ENCODE data around the gene MIER1.

Gene MIER1

DNA sequence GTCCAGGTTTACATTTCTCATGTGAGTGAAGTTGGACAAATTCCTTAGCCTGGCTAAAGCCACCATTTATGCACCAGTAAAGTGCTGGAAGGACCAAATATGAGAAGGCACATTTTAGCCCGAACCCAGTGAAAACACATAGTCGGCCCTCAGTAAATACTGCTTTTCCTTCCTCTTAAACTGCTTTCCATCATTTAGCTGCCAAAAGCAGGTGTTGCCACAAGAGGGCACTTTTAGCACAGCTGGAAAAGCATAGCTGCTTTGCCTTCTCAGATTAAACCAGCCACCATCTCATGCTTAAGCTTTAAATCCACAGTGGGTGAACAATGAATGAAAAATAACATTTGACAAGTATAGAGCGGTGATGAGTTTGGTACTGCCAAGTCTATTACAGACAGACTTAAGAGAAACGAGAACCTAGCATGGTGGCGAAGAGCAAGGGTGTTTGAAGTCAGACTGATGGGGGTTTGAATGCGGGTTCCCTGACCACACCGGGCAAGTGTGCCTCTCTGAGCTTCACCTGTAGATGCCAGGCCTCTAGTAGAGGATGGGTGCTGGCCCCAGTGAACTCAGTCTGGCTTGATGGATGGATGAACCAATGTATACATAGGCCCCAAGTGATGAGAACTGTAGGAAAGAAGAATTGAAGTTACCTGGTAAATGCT, 71.4 kb downstream of the MIER1 start:
- WGBS, 2 experiments (ENCODE audit: insufficient coverage in 2 of 2): 81 to 82% methylated on average over 7 of the region's 7 CpGs
- no peak overlapping the region for H3K4me3 ChIP-seq (ENCODE audit: extremely low read depth, insufficient read depth, low read length, poor library complexity, severe bottlenecking)
- H3K4me1 ChIP-seq (ENCODE audit: control insufficient read depth, insufficient read depth, low read length, poor library complexity, severe bottlenecking): no peaks in the 10 kb centered on the region
- no peak overlapping the region for H3K27ac ChIP-seq (ENCODE audit: low read depth, low read length, severe bottlenecking)
- H3K9me3 ChIP-seq (ENCODE audit: control insufficient read depth, low read length): no peaks in the 10 kb centered on the region
- peaks cover 12% of the 10 kb centered on the region for H3K36me3 ChIP-seq (ENCODE audit: control insufficient read depth, insufficient read depth, low read length)

DNA sequence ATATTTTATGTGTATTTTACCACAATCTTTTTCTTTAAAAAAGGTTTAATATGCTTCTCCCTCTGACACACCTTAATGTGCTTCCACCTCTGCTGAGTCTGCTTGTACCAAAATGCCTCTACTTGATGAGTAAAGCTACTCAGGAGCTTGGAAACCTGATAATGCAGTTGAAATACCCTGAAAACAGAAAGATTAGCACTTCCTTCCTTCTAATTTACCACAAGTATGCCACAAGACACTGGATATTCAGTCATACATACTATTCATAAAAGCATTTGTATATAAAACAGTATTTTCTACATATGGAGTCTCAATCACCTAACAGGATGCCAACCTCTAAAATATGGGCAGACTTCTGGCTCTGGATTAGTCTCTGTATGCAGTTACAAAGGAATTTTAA, 74.2 kb downstream of the MIER1 start:
- Histone ChIP-seq H3K4me3 (ENCODE audit: extremely low read depth, insufficient read depth, low read length, poor library complexity, severe bottlenecking) (no peak overlapping the region), H3K27ac (ENCODE audit: low read depth, low read length, severe bottlenecking) (no peak overlapping the region), H3K36me3 (ENCODE audit: control insufficient read depth, insufficient read depth, low read length) (peaks cover 19% of the 10 kb centered on the region), H3K9me3 (ENCODE audit: control insufficient read depth, low read length) (no peaks in the 10 kb centered on the region), H3K4me1 (ENCODE audit: control insufficient read depth, insufficient read depth, low read length, poor library complexity, severe bottlenecking) (peaks cover 3% of the 10 kb centered on the region)

DNA sequence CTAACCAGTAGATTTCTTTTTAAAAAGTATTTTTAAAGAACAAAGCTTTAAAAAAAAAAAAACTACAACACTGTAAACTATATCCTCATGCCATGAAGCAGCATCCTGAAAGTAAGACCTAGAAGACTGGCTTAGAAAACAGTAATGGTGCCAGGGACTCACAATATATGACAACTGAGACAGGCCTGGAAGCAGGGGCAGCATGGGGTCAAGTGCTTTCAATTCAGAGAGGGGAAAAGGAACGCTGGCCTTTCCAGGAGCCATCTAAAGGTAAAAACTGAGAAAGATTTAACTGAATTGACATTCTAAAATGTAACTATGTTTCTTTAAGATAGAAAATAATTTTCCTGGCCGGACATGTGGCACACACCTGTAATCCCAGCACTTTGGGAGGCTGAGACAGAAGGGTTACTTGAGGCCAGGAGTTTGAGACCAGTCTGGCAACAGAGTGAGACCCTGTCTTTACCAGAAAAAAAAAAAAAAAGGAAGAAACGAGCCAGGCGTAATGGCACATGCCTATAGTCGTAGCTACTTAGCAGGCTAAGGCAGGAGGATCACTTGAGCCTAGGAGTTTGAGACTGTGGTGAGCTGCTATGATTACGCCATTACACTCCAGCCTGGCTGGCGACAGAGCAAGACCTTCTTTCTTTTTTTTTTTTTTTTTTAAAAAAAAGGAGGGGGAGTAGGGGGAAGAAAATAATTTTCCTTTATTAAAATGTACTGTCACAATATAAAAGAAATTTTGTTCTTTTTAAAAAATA, 75.0 kb downstream of the MIER1 start:
- Histone ChIP-seq H3K9me3 (ENCODE audit: control insufficient read depth, low read length) (no peaks in the 10 kb centered on the region), H3K4me3 (ENCODE audit: extremely low read depth, insufficient read depth, low read length, poor library complexity, severe bottlenecking) (no peak overlapping the region), H3K36me3 (ENCODE audit: control insufficient read depth, insufficient read depth, low read length) (peaks cover 26% of the 10 kb centered on the region), H3K4me1 (ENCODE audit: control insufficient read depth, insufficient read depth, low read length, poor library complexity, severe bottlenecking) (peaks cover 3% of the 10 kb centered on the region), H3K27ac (ENCODE audit: low read depth, low read length, severe bottlenecking) (no peak overlapping the region)
- WGBS, 2 experiments (ENCODE audit: insufficient coverage in 2 of 2): 82 to 94% methylated on average over 3 of the region's 7 CpGs

DNA sequence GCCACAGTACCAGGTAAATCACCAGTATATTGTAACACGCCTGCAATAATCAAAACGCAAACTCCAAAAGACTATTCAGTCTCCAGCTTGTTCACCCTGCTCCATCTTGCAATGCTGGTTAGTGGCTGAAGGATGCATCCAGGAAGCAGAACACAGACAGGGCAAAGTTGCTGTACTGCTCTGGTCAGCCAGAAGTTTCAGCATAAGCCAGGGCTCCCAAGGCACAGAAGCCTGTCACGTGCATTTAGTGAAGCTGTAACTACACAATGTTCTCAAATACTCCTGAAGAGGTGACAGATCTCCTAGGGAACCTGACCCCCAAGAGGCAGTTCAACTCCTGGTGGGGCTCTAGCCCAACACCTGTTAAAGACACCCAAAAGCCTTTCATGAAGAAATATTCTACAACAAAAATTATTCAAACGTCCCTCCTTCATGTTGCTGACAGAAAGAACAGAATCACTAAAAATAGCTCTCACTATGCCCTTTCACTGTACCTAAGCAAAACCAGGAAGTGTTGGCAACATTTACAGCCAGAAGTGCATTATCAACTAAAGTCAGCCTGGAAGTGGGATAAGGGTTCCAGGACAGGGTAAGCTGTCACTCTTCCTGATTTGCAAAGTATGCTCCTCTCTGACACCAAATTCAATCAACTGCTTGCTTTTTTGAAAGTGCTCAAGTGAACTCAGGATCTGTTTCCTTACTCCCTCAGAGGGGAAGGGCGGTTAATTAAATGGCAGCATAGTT, 77.1 kb downstream of the MIER1 start:
- 88 to 100% methylated on average over 1 to 4 of the region's 5 CpGs for WGBS, 2 experiments (ENCODE audit: insufficient coverage in 2 of 2)
- Histone ChIP-seq H3K27ac (ENCODE audit: low read depth, low read length, severe bottlenecking) (no peak overlapping the region), H3K36me3 (ENCODE audit: control insufficient read depth, insufficient read depth, low read length) (peaks cover 31% of the 10 kb centered on the region), H3K4me1 (ENCODE audit: control insufficient read depth, insufficient read depth, low read length, poor library complexity, severe bottlenecking) (peaks cover 3% of the 10 kb centered on the region), H3K4me3 (ENCODE audit: extremely low read depth, insufficient read depth, low read length, poor library complexity, severe bottlenecking) (no peak overlapping the region), H3K9me3 (ENCODE audit: control insufficient read depth, low read length) (no peaks in the 10 kb centered on the region)

DNA sequence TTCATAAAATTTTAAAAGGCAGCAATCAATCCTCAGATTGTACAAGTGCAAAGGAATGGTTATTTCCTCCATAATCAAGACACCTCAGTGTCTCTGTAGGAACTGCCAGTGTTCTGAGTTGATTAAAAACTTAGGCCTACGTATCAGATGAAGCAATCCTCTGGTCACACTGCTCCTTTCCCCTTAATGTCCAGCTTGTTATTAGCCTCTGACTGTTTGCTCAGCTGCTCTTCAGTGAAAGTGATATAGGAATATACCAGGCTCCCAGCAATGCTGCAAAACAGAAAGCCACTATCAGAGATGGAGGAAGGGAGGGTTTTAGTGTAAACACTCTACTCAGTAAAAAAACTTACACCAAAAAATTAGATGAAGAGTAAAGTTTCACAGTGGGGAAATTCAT, 79.4 kb downstream of the MIER1 start:
- Histone ChIP-seq H3K9me3 (ENCODE audit: control insufficient read depth, low read length) (no peaks in the 10 kb centered on the region), H3K36me3 (ENCODE audit: control insufficient read depth, insufficient read depth, low read length) (peaks cover 24% of the 10 kb centered on the region), H3K4me3 (ENCODE audit: extremely low read depth, insufficient read depth, low read length, poor library complexity, severe bottlenecking) (no peak overlapping the region), H3K4me1 (ENCODE audit: control insufficient read depth, insufficient read depth, low read length, poor library complexity, severe bottlenecking) (peaks cover 3% of the 10 kb centered on the region), H3K27ac (ENCODE audit: low read depth, low read length, severe bottlenecking) (no peak overlapping the region)
- WGBS, 2 experiments (ENCODE audit: insufficient coverage in 2 of 2): 100% methylated on average over 1 of the region's 1 CpG; no CpG with 5 or more reads in 1 of the 2 experiments

DNA sequence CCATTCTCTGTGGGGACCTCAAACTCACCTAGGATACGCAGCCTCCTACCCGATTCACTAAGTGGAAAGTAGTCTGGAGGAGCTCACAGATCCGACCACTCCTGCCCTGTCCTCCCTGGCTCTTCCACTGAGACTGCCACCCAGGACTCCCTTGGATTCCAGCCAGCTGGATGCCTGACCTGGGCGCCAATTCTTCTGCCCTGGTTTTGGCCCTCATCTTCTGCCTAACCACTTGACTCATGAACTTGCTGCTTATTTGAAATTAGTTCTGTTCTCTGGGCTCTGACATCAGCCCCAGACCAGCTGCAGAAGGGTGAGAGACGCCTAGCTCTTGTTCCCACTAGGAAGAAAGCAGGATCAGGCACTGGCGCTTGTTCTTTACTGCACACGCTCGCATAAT, 80.3 kb downstream of the MIER1 start:
- 75 to 84% methylated on average over 5 to 8 of the region's 8 CpGs for WGBS, 2 experiments (ENCODE audit: insufficient coverage in 2 of 2)
- H3K9me3 ChIP-seq (ENCODE audit: control insufficient read depth, low read length): no peaks in the 10 kb centered on the region
- peaks cover 3% of the 10 kb centered on the region for H3K4me1 ChIP-seq (ENCODE audit: control insufficient read depth, insufficient read depth, low read length, poor library complexity, severe bottlenecking)
- no peak overlapping the region for H3K4me3 ChIP-seq (ENCODE audit: extremely low read depth, insufficient read depth, low read length, poor library complexity, severe bottlenecking)
- no peak overlapping the region for H3K27ac ChIP-seq (ENCODE audit: low read depth, low read length, severe bottlenecking)
- peaks cover 31% of the 10 kb centered on the region for H3K36me3 ChIP-seq (ENCODE audit: control insufficient read depth, insufficient read depth, low read length)

DNA sequence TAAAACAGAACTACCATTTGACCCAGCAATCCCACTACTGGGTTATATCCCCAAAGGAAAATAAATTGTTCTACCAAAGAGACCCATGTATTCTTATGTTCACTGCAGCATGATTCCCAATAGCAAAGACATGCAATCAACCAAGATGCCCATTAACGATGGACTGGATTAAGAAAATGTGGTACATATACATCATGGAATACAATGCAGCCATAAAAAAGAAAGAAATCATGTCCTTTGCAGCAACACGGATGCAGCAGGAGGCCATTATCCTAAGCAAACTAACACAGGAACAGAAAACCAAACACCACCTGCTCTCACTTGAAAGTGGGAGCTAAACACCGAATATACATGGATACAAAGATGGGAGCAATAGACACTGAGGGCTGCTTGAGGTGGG, 85.0 kb downstream of the MIER1 start:
- peaks cover 40% of the 10 kb centered on the region for H3K36me3 ChIP-seq (ENCODE audit: control insufficient read depth, insufficient read depth, low read length)
- WGBS, 2 experiments (ENCODE audit: insufficient coverage in 2 of 2): no CpG with 5 or more reads among the region's 3 CpGs

DNA sequence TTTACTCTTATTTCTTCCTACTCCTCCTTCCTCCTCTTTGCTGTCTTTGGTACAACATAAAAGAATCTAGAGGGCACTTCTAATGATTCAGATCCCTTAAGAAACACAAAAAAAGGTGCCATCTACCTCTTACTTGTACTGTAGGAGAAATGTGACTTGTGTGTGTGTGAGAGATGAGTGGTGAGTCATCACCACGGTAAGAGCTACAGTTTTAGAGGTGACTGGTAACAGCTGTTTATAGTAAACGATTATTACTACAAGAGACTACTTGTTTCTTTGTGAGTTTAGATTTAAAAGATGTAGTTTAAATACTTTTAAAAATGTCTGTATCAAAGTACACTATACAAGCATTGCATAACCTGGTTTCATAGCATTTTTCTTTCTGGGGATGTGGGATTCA, 88.8 kb downstream of the MIER1 start:
- Histone ChIP-seq H3K36me3 (ENCODE audit: control insufficient read depth, insufficient read depth, low read length) (peaks cover 39% of the 10 kb centered on the region), H3K4me3 (ENCODE audit: extremely low read depth, insufficient read depth, low read length, poor library complexity, severe bottlenecking) (no peak overlapping the region), H3K27ac (ENCODE audit: low read depth, low read length, severe bottlenecking) (no peak overlapping the region), H3K9me3 (ENCODE audit: control insufficient read depth, low read length) (no peaks in the 10 kb centered on the region), H3K4me1 (ENCODE audit: control insufficient read depth, insufficient read depth, low read length, poor library complexity, severe bottlenecking) (peaks cover under 1% of the 10 kb centered on the region)
- WGBS, 2 experiments (ENCODE audit: insufficient coverage in 2 of 2): 80% methylated on average over 1 of the region's 2 CpGs; no CpG with 5 or more reads in 1 of the 2 experiments

More for the DNA sequence above, 85.0 kb downstream of the MIER1 start:
- Histone ChIP-seq H3K4me3 (ENCODE audit: extremely low read depth, insufficient read depth, low read length, poor library complexity, severe bottlenecking) (no peak overlapping the region), H3K4me1 (ENCODE audit: control insufficient read depth, insufficient read depth, low read length, poor library complexity, severe bottlenecking) (no peaks in the 10 kb centered on the region), H3K27ac (ENCODE audit: low read depth, low read length, severe bottlenecking) (no peak overlapping the region), H3K9me3 (ENCODE audit: control insufficient read depth, low read length) (no peaks in the 10 kb centered on the region)

DNA sequence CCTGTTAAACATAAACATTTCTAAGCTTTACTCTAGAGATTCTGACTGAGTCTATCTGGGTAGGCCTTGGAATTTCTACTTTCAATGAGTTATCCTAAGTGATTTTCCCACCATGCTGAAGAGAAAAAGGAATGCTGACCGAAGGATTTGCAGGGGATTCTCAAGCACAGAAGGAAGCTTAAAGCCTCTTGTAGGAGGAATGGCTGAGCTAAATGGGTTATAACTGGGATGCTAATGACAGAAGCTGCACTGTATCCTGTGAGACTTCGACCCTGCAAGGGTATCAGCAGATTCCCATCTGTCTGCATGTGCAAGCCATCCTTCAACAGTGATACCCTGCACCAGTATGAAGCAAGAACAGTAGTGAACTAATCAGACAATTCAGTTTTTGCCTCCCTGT, 93.8 kb downstream of the MIER1 start:
- no peaks in the 10 kb centered on the region for H3K9me3 ChIP-seq (ENCODE audit: control insufficient read depth, low read length)
- peaks cover 28% of the 10 kb centered on the region for H3K4me1 ChIP-seq (ENCODE audit: control insufficient read depth, insufficient read depth, low read length, poor library complexity, severe bottlenecking)
- H3K27ac ChIP-seq (ENCODE audit: low read depth, low read length, severe bottlenecking): peak overlapping the region; percentile 83
- WGBS, 2 experiments (ENCODE audit: insufficient coverage in 2 of 2): 68 to 88% methylated on average over 2 of the region's 2 CpGs
- H3K4me3 ChIP-seq (ENCODE audit: extremely low read depth, insufficient read depth, low read length, poor library complexity, severe bottlenecking): no peak overlapping the region
- H3K36me3 ChIP-seq (ENCODE audit: control insufficient read depth, insufficient read depth, low read length): peaks cover 13% of the 10 kb centered on the region

DNA sequence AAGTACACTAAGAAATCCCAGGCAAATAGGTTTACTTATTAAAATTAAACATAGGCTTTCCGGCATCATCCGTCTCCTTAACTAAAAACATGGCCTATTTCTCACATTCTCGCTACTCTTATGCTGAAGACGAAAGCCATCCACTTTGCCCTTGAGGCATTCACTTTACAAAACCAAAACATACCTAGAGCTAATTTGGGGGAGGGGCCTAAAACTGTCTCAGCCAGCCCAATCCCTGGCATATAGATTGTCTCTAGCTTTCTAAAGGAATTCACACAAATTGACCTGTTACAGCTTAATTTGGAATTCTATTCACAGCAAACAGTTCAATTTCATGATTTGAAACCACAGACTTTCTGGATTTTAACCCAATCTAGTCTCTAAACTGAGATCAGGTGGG, 94.3 kb downstream of the MIER1 start:
- Histone ChIP-seq H3K27ac (ENCODE audit: low read depth, low read length, severe bottlenecking) (peak overlapping the region; percentile 83), H3K36me3 (ENCODE audit: control insufficient read depth, insufficient read depth, low read length) (peaks cover 13% of the 10 kb centered on the region), H3K4me3 (ENCODE audit: extremely low read depth, insufficient read depth, low read length, poor library complexity, severe bottlenecking) (no peak overlapping the region), H3K9me3 (ENCODE audit: control insufficient read depth, low read length) (no peaks in the 10 kb centered on the region), H3K4me1 (ENCODE audit: control insufficient read depth, insufficient read depth, low read length, poor library complexity, severe bottlenecking) (peaks cover 28% of the 10 kb centered on the region)
- 96% methylated on average over 4 of the region's 4 CpGs; no CpG with 5 or more reads in 1 of the 2 experiments for WGBS, 2 experiments (ENCODE audit: insufficient coverage in 2 of 2)

Measured in mesodermal cell (in vitro differentiated cells).